Osteoblast (primary cell): ENCODE results near the gene SPARC. TPM values are rescaled to one million over a fixed set of nuclear protein-coding genes. Genes with fewer than 3 reads are reported as not detected.
A peak's percentile ranks its signal among the peaks of the same experiment; 100 is the strongest.

Experiments used
- DNase-seq: peaks from one replicate; pipeline ENCODE4 v3.0.0; 2011; ENCODE audit warnings: low spot score, mixed read lengths; ENCODE audit not compliant: insufficient read length; ENCODE audit errors: missing footprints
- H2AFZ ChIP-seq: 2 replicates; pipeline ENCODE4 v1.6.0; 2011; ENCODE audit warnings: mild to moderate bottlenecking, low read length
- H3K27ac ChIP-seq: 2 replicates; pipeline ENCODE4 v1.5.1; 2011; ENCODE audit warnings: mild to moderate bottlenecking, low read depth, low read length, moderate library complexity
- H3K27me3 ChIP-seq: 2 replicates; pipeline ENCODE4 v1.6.0; 2012; ENCODE audit warnings: mild to moderate bottlenecking, control low read depth, inconsistent platforms, low read length, moderate library complexity; ENCODE audit not compliant: insufficient read depth
- H3K36me3 ChIP-seq: 2 replicates; pipeline ENCODE4 v1.5.1; 2011; ENCODE audit warnings: mild to moderate bottlenecking, low read length, control low read depth, moderate library complexity; ENCODE audit not compliant: insufficient read depth
- H3K4me1 ChIP-seq: 2 replicates; pipeline ENCODE4 v1.5.1; 2011; ENCODE audit warnings: mild to moderate bottlenecking, low read length, control low read depth, moderate library complexity; ENCODE audit not compliant: insufficient read depth
- H3K4me2 ChIP-seq: 2 replicates; pipeline ENCODE4 v1.6.0; 2011; ENCODE audit warnings: mild to moderate bottlenecking, low read length; ENCODE audit not compliant: insufficient read depth
- H3K4me3 ChIP-seq: fragments of 200-600 bp; sonication (generic); 3 replicates; pipeline ENCODE4 v1.5.1; 2012; ENCODE audit warnings: mild to moderate bottlenecking, low read length, inconsistent platforms; ENCODE audit not compliant: insufficient read depth
- H3K79me2 ChIP-seq: 2 replicates; pipeline ENCODE4 v1.6.0; 2012; ENCODE audit warnings: mild to moderate bottlenecking, low read length, control low read depth, inconsistent platforms; ENCODE audit not compliant: insufficient read depth
- H3K9me3 ChIP-seq: 2 replicates; pipeline ENCODE4 v1.5.1; 2011; ENCODE audit warnings: low read depth, low read length, control low read depth
- H4K20me1 ChIP-seq: 2 replicates; pipeline ENCODE4 v1.6.0; 2012; ENCODE audit warnings: mild to moderate bottlenecking, low read length, control low read depth; ENCODE audit not compliant: insufficient read depth
- CTCF ChIP-seq: IDR thresholded peaks from 2 replicates; pipeline ENCODE4 v1.5.1; 2011; ENCODE audit warnings: mild to moderate bottlenecking, low read depth, low read length, moderate library complexity; ENCODE audit errors: extremely low read depth
- total RNA-seq: library from RNA; depleted of rRNA; stranded (reverse); fragments of >200 nt; gene quantifications from 2 replicates; pipeline ENCODE4 v1.2.3, GENCODE V29; 2012

The SPARC gene
- total RNA-seq, 1 donor = 4,046 TPM

- DNase-seq = peak; percentile 38
- no peak for TF ChIP-seq CTCF
- H4K20me1 ChIP-seq = peaks cover 95% of the 10 kb centered on the region
- peak overlapping the region; percentile 49 for H3K4me3 ChIP-seq
- peak overlapping the region; percentile 99 for H3K4me2 ChIP-seq
- H3K4me1 ChIP-seq = peaks cover 98% of the 10 kb centered on the region
- no peaks in the 10 kb centered on the region for H3K27me3 ChIP-seq
- H3K36me3 ChIP-seq = peaks cover 95% of the 10 kb centered on the region
- H3K79me2 ChIP-seq = peaks cover 88% of the 10 kb centered on the region
- no peak overlapping the region for H2AFZ ChIP-seq
- peak overlapping the region; percentile 89 for H3K27ac ChIP-seq
- no peaks in the 10 kb centered on the region for H3K9me3 ChIP-seq
Measured at GRCh38 chr5:151677776-151678545, 8.8 kb downstream of the SPARC start.

GRCh38 chr5:151676719-151677118, 10.0 kb downstream of the SPARC start:
- Histone ChIP-seq H3K4me3 (peak overlapping the region; percentile 18), H3K27me3 (no peaks in the 10 kb centered on the region), H4K20me1 (peaks cover 96% of the 10 kb centered on the region), H3K9me3 (no peaks in the 10 kb centered on the region), H2AFZ (no peak overlapping the region), H3K36me3 (peaks cover 96% of the 10 kb centered on the region), H3K79me2 (peaks cover 85% of the 10 kb centered on the region), H3K4me2 (peak overlapping the region; percentile 99), H3K4me1 (peaks cover 98% of the 10 kb centered on the region), H3K27ac (peak overlapping the region; percentile 89)
- no peak for TF ChIP-seq CTCF
- no peak for DNase-seq

- H3K4me2 ChIP-seq = peak overlapping the region; percentile 99
- H3K36me3 ChIP-seq = peaks cover 96% of the 10 kb centered on the region
- no peaks in the 10 kb centered on the region for H3K9me3 ChIP-seq
- no peak for DNase-seq
- no peak overlapping the region for H2AFZ ChIP-seq
- peaks cover 98% of the 10 kb centered on the region for H3K4me1 ChIP-seq
- H4K20me1 ChIP-seq = peaks cover 98% of the 10 kb centered on the region
- no peaks in the 10 kb centered on the region for H3K27me3 ChIP-seq
- peak overlapping the region; percentile 21 for H3K4me3 ChIP-seq
- peaks cover 85% of the 10 kb centered on the region for H3K79me2 ChIP-seq
- TF ChIP-seq CTCF = no peak
- peak overlapping the region; percentile 89 for H3K27ac ChIP-seq
Measured at GRCh38 chr5:151676314-151676712, 10.4 kb downstream of the SPARC start.

- Histone ChIP-seq H4K20me1 (peaks cover 98% of the 10 kb centered on the region), H3K79me2 (peaks cover 84% of the 10 kb centered on the region), H3K4me3 (peak overlapping the region; percentile 21), H3K27ac (peak overlapping the region; percentile 89), H2AFZ (no peak overlapping the region), H3K9me3 (no peaks in the 10 kb centered on the region), H3K27me3 (no peaks in the 10 kb centered on the region), H3K4me1 (peaks cover 98% of the 10 kb centered on the region), H3K36me3 (peaks cover 96% of the 10 kb centered on the region), H3K4me2 (peak overlapping the region; percentile 99)
- no peak for TF ChIP-seq CTCF
- DNase-seq = no peak
Measured at GRCh38 chr5:151675611-151676313, 11.0 kb downstream of the SPARC start.
